H9 (cell line): ENCODE results near the gene KIRREL3. TPM values are rescaled to one million over a fixed set of nuclear protein-coding genes. Genes with fewer than 3 reads are reported as not detected.

ENCODE experiments used
- DNase-seq: peaks from one replicate; pipeline ENCODE4 v3.0.0-alpha.2; 2017
- H2AFZ ChIP-seq: one replicate; pipeline ENCODE4 v1.6.1; 2013; ENCODE audit warnings: mild to moderate bottlenecking, low read length, control low read depth, moderate library complexity
- H2AK5ac ChIP-seq: 2 replicates; pipeline ENCODE4 v1.6.1; 2013; ENCODE audit warnings: low read length, control low read depth, mixed read lengths; ENCODE audit not compliant: insufficient read length
- H2BK120ac ChIP-seq: one replicate; pipeline ENCODE4 v1.6.1; 2013; ENCODE audit warnings: low read depth, mild to moderate bottlenecking, low read length, control low read depth, inconsistent platforms; ENCODE audit not compliant: poor library complexity, severe bottlenecking
- H2BK12ac ChIP-seq: 2 replicates; pipeline ENCODE4 v1.6.1; 2013; ENCODE audit warnings: low read length, control low read depth, mixed read lengths, low read depth; ENCODE audit not compliant: insufficient read length
- H2BK15ac ChIP-seq: 2 replicates; pipeline ENCODE4 v1.6.1; 2013; ENCODE audit warnings: low read depth, low read length, control low read depth
- H2BK20ac ChIP-seq: one replicate; pipeline ENCODE4 v1.6.1; 2013; ENCODE audit warnings: low read depth, mild to moderate bottlenecking, low read length, control low read depth, inconsistent platforms; ENCODE audit not compliant: poor library complexity, severe bottlenecking
- H2BK5ac ChIP-seq: 2 replicates; pipeline ENCODE4 v1.6.1; 2013; ENCODE audit warnings: low read length, control low read depth, mixed read lengths; ENCODE audit not compliant: insufficient read length
- H3K14ac ChIP-seq: 2 replicates; pipeline ENCODE4 v1.6.1; 2013; ENCODE audit warnings: low read length, control low read depth; ENCODE audit not compliant: insufficient read depth
- H3K18ac ChIP-seq: 2 replicates; pipeline ENCODE4 v1.6.1; 2013; ENCODE audit warnings: low read depth, mild to moderate bottlenecking, mixed read lengths, low read length, control low read depth; ENCODE audit not compliant: insufficient read length
- H3K23ac ChIP-seq: 2 replicates; pipeline ENCODE4 v1.6.1; 2013; ENCODE audit warnings: low read length, control low read depth, mixed read lengths, low read depth; ENCODE audit not compliant: insufficient read length
- H3K23me2 ChIP-seq: 2 replicates; pipeline ENCODE4 v1.6.1; 2013; ENCODE audit warnings: low read depth, mild to moderate bottlenecking, mixed read lengths, low read length, control low read depth; ENCODE audit not compliant: insufficient read length, poor library complexity, severe bottlenecking
- H3K27ac ChIP-seq: 2 replicates; pipeline ENCODE4 v1.5.1; 2013; ENCODE audit warnings: low read length, control low read depth, mixed read lengths, low read depth; ENCODE audit not compliant: insufficient read length
- H3K27me3 ChIP-seq: 2 replicates; pipeline ENCODE4 v1.6.1; 2013; ENCODE audit warnings: low read length, control low read depth, inconsistent platforms; ENCODE audit not compliant: insufficient read depth
- H3K4ac ChIP-seq: 2 replicates; pipeline ENCODE4 v1.6.1; 2013; ENCODE audit warnings: low read depth, mild to moderate bottlenecking, control low read depth, inconsistent platforms, low read length, moderate library complexity
- H3K4me1 ChIP-seq: 2 replicates; pipeline ENCODE4 v1.6.1; 2013; ENCODE audit warnings: low read length, control low read depth, inconsistent platforms; ENCODE audit not compliant: insufficient read depth
- H3K4me2 ChIP-seq: 2 replicates; pipeline ENCODE4 v1.6.1; 2013; ENCODE audit warnings: low read length, control low read depth, mixed read lengths; ENCODE audit not compliant: insufficient read length, insufficient read depth
- H3K56ac ChIP-seq: 2 replicates; pipeline ENCODE4 v1.6.1; 2013; ENCODE audit warnings: low read depth, mild to moderate bottlenecking, mixed read lengths, low read length, control low read depth; ENCODE audit not compliant: insufficient read length
- H3K79me1 ChIP-seq: 2 replicates; pipeline ENCODE4 v1.6.1; 2013; ENCODE audit warnings: low read depth, mild to moderate bottlenecking, moderate library complexity, low read length, control low read depth, inconsistent platforms; ENCODE audit not compliant: insufficient read depth, poor library complexity, severe bottlenecking
- H3K79me2 ChIP-seq: 2 replicates; pipeline ENCODE4 v1.6.1; 2013; ENCODE audit warnings: low read length, control low read depth, inconsistent platforms; ENCODE audit not compliant: insufficient read depth
- H3K9ac ChIP-seq: 2 replicates; pipeline ENCODE4 v1.6.1; 2013; ENCODE audit warnings: low read length, control low read depth, mixed read lengths; ENCODE audit not compliant: insufficient read length; ENCODE audit errors: extremely low read depth
- H3K9me3 ChIP-seq: one replicate; pipeline ENCODE4 v1.6.1; 2013; ENCODE audit warnings: low read depth, low read length, inconsistent platforms; ENCODE audit not compliant: control insufficient read depth
- H3T11ph ChIP-seq: one replicate; pipeline ENCODE4 v1.6.1; 2013; ENCODE audit warnings: mild to moderate bottlenecking, low read length, control low read depth, inconsistent platforms
- H4K20me1 ChIP-seq: one replicate; pipeline ENCODE4 v1.6.1; 2013; ENCODE audit not compliant: control insufficient read depth, insufficient read length, insufficient read depth
- H4K5ac ChIP-seq: 2 replicates; pipeline ENCODE4 v1.6.1; 2013; ENCODE audit warnings: low read depth, mild to moderate bottlenecking, mixed read lengths, low read length, control low read depth; ENCODE audit not compliant: insufficient read length
- H4K8ac ChIP-seq: replicated peaks from 2 replicates; pipeline ENCODE4 v1.6.1; 2013; ENCODE audit warnings: low read length, control low read depth, mixed read lengths, low read depth; ENCODE audit not compliant: insufficient read length
- H4K91ac ChIP-seq: 2 replicates; pipeline ENCODE4 v1.6.1; 2013; ENCODE audit warnings: low read depth, mild to moderate bottlenecking, moderate library complexity, mixed read lengths, low read length, control low read depth; ENCODE audit not compliant: insufficient read length
- H3K27ac Mint-ChIP-seq, 3 experiments: 2 replicates in 2 of 3; 3 replicates in 1 of 3; pipeline ENCODE4 v1.8.0; 2020 to 2021; ENCODE audit warnings: mixed read lengths in 3 of 3, mild to moderate bottlenecking in 1 of 3, moderate library complexity in 1 of 3
- H3K27me3 Mint-ChIP-seq: 2 replicates; pipeline ENCODE4 v1.8.0; 2021; ENCODE audit warnings: low read depth, mild to moderate bottlenecking, moderate library complexity, mixed read lengths
- H3K36me3 Mint-ChIP-seq, 3 experiments: 2 replicates in 2 of 3; 3 replicates in 1 of 3; pipeline ENCODE4 v1.8.0; 2020 to 2021; ENCODE audit warnings: low read depth in 3 of 3, mixed read lengths in 3 of 3; ENCODE audit not compliant: insufficient read depth in 1 of 3
- H3K4me1 Mint-ChIP-seq, 2 experiments: 2 replicates each; pipeline ENCODE4 v1.8.0; 2020; ENCODE audit warnings: mixed read lengths in 2 of 2
- H3K4me3 Mint-ChIP-seq, 2 experiments: 2 replicates in 1 of 2; 3 replicates in 1 of 2; pipeline ENCODE4 v1.8.0; 2020 to 2021; ENCODE audit warnings: mild to moderate bottlenecking in 2 of 2, mixed read lengths in 2 of 2, moderate library complexity in 1 of 2
- H3K9me3 Mint-ChIP-seq, 2 experiments: 2 replicates in 1 of 2; 3 replicates in 1 of 2; pipeline ENCODE4 v1.8.0; 2020; ENCODE audit warnings: mild to moderate bottlenecking in 2 of 2, mixed read lengths in 2 of 2, moderate library complexity in 1 of 2
- CTCF ChIP-seq: fragments of 200-600 bp; sonication (generic); conservative IDR thresholded peaks from 3 replicates; pipeline ENCODE4 v1.8.0; 2021; ENCODE audit warnings: antibody characterized with exemption, mild to moderate bottlenecking
- WGBS: extraction: QIAGEN DNeasy Blood & Tissue Kit; methylation state at CpG from one replicate; pipeline ENCODE4 v1.1.7; 2013; ENCODE audit warnings: missing lambda C conversion rate, low lambda C conversion rate, mixed read lengths; ENCODE audit not compliant: insufficient read length; ENCODE audit errors: extremely low coverage; 5-methylcytosine and 5-hydroxymethylcytosine counted together
- total RNA-seq: library from RNA; stranded (reverse); gene quantifications from 2 replicates; pipeline ENCODE4 v1.2.1, GENCODE V29; 2021

KIRREL3 gene
- total RNA-seq, 1 experiment from 2014 or later = 0.17 TPM

GRCh38 chr11:126821827-126822226 is 178.7 kb downstream of the KIRREL3 start:
- H3K56ac ChIP-seq = no peak overlapping the region
- peaks cover 7% of the 10 kb centered on the region for H3K4me1 ChIP-seq
- H3K27me3 Mint-ChIP-seq = peaks cover 23% of the 10 kb centered on the region
- H3K4me3 Mint-ChIP-seq = no peak overlapping the region
- H4K8ac ChIP-seq = no peak overlapping the region
- no peak overlapping the region for H2AK5ac ChIP-seq
- no peak overlapping the region for H3K27ac Mint-ChIP-seq
- H3K18ac ChIP-seq = no peak overlapping the region
- H4K91ac ChIP-seq = no peak overlapping the region
- H2BK5ac ChIP-seq = no peak overlapping the region
- H3K79me1 ChIP-seq = no peaks in the 10 kb centered on the region
- H3K36me3 Mint-ChIP-seq = no peaks in the 10 kb centered on the region
- H3K4ac ChIP-seq = no peak overlapping the region
- no peaks in the 10 kb centered on the region for H3K9me3 ChIP-seq
- no peaks in the 10 kb centered on the region for H3K79me2 ChIP-seq
- peaks cover 23 to 35% of the 10 kb centered on the region in 2 experiments for H3K4me1 Mint-ChIP-seq
- no peak overlapping the region for H2BK12ac ChIP-seq
- no peak overlapping the region for H2BK15ac ChIP-seq
- H4K5ac ChIP-seq = no peak overlapping the region
- H4K20me1 ChIP-seq = no peaks in the 10 kb centered on the region
- no peak overlapping the region for H2BK120ac ChIP-seq
- H3K9me3 Mint-ChIP-seq = peaks cover 0 to 3% of the 10 kb centered on the region in 2 experiments; a peak in 1 of 5 replicates
- DNase-seq = no peak
- no peaks in the 10 kb centered on the region for H3K27me3 ChIP-seq
- H2AFZ ChIP-seq = no peak overlapping the region
- H3K23me2 ChIP-seq = no peaks in the 10 kb centered on the region
- no peak overlapping the region for H3K23ac ChIP-seq
- H3K27ac ChIP-seq = no peak overlapping the region
- no peak overlapping the region for H3K14ac ChIP-seq
- no peak for TF ChIP-seq CTCF
- no peak overlapping the region for H2BK20ac ChIP-seq
- no CpG with 5 or more reads among the region's 1 CpG for WGBS
- H3K9ac ChIP-seq = no peak overlapping the region
- H3T11ph ChIP-seq = no peak overlapping the region
- H3K4me2 ChIP-seq = no peak overlapping the region
